Tibial nerve (tissue), 4 donors: ENCODE measurements around the gene AP1S3.

Source experiments
- CTCF ChIP-seq, 5 experiments: fragments of 200-600 bp in 3 of 5; fragments of 450-650 bp in 2 of 5; sonication (generic) in 3 of 5; IDR thresholded peaks; one replicate each; pipeline ENCODE4 v1.5.1; 2016 to 2019; ENCODE audit warnings: antibody characterized with exemption in 5 of 5, mild to moderate bottlenecking in 3 of 5, moderate library complexity in 2 of 5
- EP300 ChIP-seq, 2 donors: sonication (generic); formaldehyde crosslinking; IDR thresholded peaks; one replicate each; pipeline ENCODE4 v1.6.1; 2017; ENCODE audit warnings: antibody characterized with exemption in 2 of 2, mild to moderate bottlenecking in 1 of 2
- POLR2A ChIP-seq, 2 donors: fragments of 450-650 bp; IDR thresholded peaks; one replicate each; pipeline ENCODE4 v1.6.1; 2017; ENCODE audit warnings: antibody characterized with exemption in 2 of 2, mild to moderate bottlenecking in 2 of 2, moderate library complexity in 2 of 2

DNA sequence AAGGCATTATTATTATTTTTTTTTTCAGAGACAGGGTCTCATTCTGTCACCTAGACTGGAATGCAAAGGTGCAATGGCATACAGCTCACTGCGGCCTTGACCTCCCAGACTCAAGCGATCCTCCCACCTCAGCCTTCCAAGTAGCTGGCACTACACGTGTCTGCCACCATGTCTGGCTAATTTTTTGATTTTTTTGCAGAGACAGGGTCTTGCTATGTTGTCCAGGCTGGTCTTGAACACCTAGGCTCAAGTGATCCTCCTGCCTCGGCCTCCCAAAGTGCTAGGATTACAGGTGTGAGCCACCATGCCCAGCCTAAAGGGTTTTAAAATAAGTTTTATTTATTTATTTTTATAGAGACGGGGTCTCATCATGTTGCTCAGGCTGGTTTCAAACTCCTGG lies 45.3 kb upstream of the AP1S3 start:
- TF ChIP-seq CTCF (IDR thresholded peaks at IDR 0.05) (no peak), POLR2A (IDR thresholded peaks at IDR 0.05) (no peak), EP300 (IDR thresholded peaks at IDR 0.05) (no peak)
